Vagina (tissue), 2 donors: ENCODE results near the gene PANK4. TPM values are rescaled to one million over a fixed set of nuclear protein-coding genes. Genes with fewer than 3 reads are reported as not detected.

Experiments
- DNase-seq, 2 donors: peaks; one replicate each; pipeline ENCODE4 v3.0.0-alpha.2; 2017; ENCODE audit errors: extremely low spot score in 2 of 2
- H3K27ac ChIP-seq: fragments of 200-600 bp; sonication (generic); one replicate; pipeline ENCODE4 v1.5.1; 2019
- H3K27me3 ChIP-seq: fragments of 200-600 bp; sonication (generic); one replicate; pipeline ENCODE4 v1.5.1; 2019
- H3K36me3 ChIP-seq, 2 donors: fragments of 200-600 bp; sonication (generic); one replicate each; pipeline ENCODE4 v1.5.1; 2017 to 2019
- H3K4me1 ChIP-seq: fragments of 200-600 bp; sonication (generic); one replicate; pipeline ENCODE4 v1.5.1; 2019
- H3K4me3 ChIP-seq, 2 donors: fragments of 200-600 bp; sonication (generic); 1 replicate in 1 of 2; 2 replicates in 1 of 2; pipeline ENCODE4 v1.5.1; 2016 to 2019
- H3K9me3 ChIP-seq: fragments of 200-600 bp; sonication (generic); one replicate; pipeline ENCODE4 v1.5.1; 2019
- CTCF ChIP-seq, 3 experiments: fragments of 450-650 bp in 2 of 3; fragments of 200-600 bp in 1 of 3; sonication (generic) in 1 of 3; IDR thresholded peaks; one replicate each; pipeline ENCODE4 v1.5.1; 2017 to 2019; ENCODE audit warnings: antibody characterized with exemption in 3 of 3, mild to moderate bottlenecking in 2 of 3, moderate library complexity in 2 of 3
- POLR2A ChIP-seq, 2 donors: fragments of 450-650 bp; IDR thresholded peaks; one replicate each; pipeline ENCODE4 v1.6.1; 2017; ENCODE audit warnings: antibody characterized with exemption in 2 of 2, mild to moderate bottlenecking in 2 of 2, moderate library complexity in 2 of 2
- POLR2AphosphoS5 ChIP-seq, 2 donors: sonication (generic); formaldehyde crosslinking; IDR thresholded peaks; one replicate each; pipeline ENCODE4 v1.9.0; 2017; ENCODE audit warnings: antibody characterized with exemption in 2 of 2, mild to moderate bottlenecking in 2 of 2, low read depth in 1 of 2; ENCODE audit not compliant: insufficient read depth in 1 of 2
- intact Hi-C: fragments of 100-400 bp; cut with DNase I; formaldehyde crosslinking; loops from one replicate; pipeline ENCODE4 v1.15.1; 2023
- total RNA-seq: library from RNA; depleted of rRNA; stranded (reverse); fragments of >200 nt; gene quantifications from one replicate; pipeline ENCODE4 v1.2.3, GENCODE V29; 2016

PANK4 gene
- total RNA-seq, 1 donor from 2014 or later: 39.5 TPM

DNA sequence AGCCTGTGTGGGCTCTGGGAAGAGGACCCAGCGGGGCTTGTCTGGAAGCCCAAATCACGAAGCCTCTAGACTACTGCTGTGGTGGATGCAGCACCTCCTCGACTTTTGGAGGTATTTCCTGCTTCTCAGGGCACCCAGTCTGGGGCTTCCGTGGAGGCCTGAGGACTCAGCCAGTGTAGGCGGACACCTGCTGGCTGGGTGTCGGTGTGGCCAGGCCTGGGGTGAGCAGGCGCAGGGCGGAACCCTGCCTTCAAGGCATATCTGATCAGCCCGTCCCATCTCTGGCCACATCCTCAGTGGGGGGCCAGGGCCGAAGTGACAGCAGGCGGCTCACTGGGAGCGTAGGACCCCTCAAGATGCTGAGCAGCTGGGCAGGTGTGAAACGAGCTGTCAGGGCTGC, 43.4 kb downstream of the PANK4 start:
- no peak for TF ChIP-seq CTCF (IDR thresholded peaks at IDR 0.05)
- no peak for TF ChIP-seq POLR2A (IDR thresholded peaks at IDR 0.05)
- TF ChIP-seq POLR2AphosphoS5 (IDR thresholded peaks at IDR 0.05; ENCODE audit: insufficient read depth in 1 of 2, low read depth in 1 of 2): no peak
- Histone ChIP-seq H3K27ac (no peak overlapping the region), H3K27me3 (no peaks in the 10 kb centered on the region), H3K4me3 (no peak overlapping the region), H3K9me3 (no peaks in the 10 kb centered on the region), H3K4me1 (peaks cover 22% of the 10 kb centered on the region), H3K36me3 (no peaks in the 10 kb centered on the region)
- intact Hi-C loops: no loop called here
- no peak for DNase-seq

GRCh38 chr1:2482588-2482987, 43.8 kb downstream of the PANK4 start:
- intact Hi-C loops: no loop called here
- DNase-seq: no peak
- H3K4me3 ChIP-seq: no peak overlapping the region
- no peaks in the 10 kb centered on the region for H3K36me3 ChIP-seq
- no peaks in the 10 kb centered on the region for H3K9me3 ChIP-seq
- TF ChIP-seq POLR2A (IDR thresholded peaks at IDR 0.05) (no peak), POLR2AphosphoS5 (IDR thresholded peaks at IDR 0.05; ENCODE audit: insufficient read depth in 1 of 2, low read depth in 1 of 2) (no peak)
- H3K27ac ChIP-seq: no peak overlapping the region
- peaks cover 22% of the 10 kb centered on the region for H3K4me1 ChIP-seq
- no peaks in the 10 kb centered on the region for H3K27me3 ChIP-seq

DNA sequence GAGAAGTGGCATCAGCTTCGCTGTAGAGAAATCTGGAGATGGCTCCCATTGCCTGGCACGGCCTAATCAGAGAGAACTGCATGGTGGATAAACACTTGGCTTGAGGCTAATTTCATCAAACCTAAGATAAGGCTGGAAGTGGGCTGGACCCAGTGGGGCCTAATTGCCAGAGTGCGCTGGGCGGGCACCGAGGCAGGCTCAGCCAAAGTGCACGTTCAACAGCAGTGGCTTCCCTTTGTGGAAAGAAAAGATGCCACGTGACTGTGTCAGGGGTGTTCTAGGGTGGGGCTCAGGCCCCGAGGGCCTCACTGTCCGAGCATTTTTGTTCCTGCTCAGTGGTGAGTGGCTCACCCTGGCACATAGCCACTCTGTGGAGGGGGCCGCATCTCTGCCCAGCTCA, 44.5 kb downstream of the PANK4 start:
- H3K27ac ChIP-seq: no peak overlapping the region
- no peaks in the 10 kb centered on the region for H3K9me3 ChIP-seq
- intact Hi-C loops: no loop called here
- H3K4me3 ChIP-seq: no peak overlapping the region
- H3K36me3 ChIP-seq: no peaks in the 10 kb centered on the region
- DNase-seq: no peak
- H3K27me3 ChIP-seq: no peaks in the 10 kb centered on the region
- no peak for TF ChIP-seq CTCF (IDR thresholded peaks at IDR 0.05)
- peaks cover 22% of the 10 kb centered on the region for H3K4me1 ChIP-seq

GRCh38 chr1:2480986-2481364, 45.4 kb downstream of the PANK4 start:
- Histone ChIP-seq H3K9me3 (no peaks in the 10 kb centered on the region), H3K4me1 (peaks cover 22% of the 10 kb centered on the region), H3K36me3 (no peaks in the 10 kb centered on the region), H3K27me3 (no peaks in the 10 kb centered on the region), H3K27ac (no peak overlapping the region), H3K4me3 (no peak overlapping the region)
- intact Hi-C loops: no loop called here
- DNase-seq: no peak
- TF ChIP-seq CTCF (IDR thresholded peaks at IDR 0.05) (no peak), POLR2A (IDR thresholded peaks at IDR 0.05) (no peak), POLR2AphosphoS5 (IDR thresholded peaks at IDR 0.05; ENCODE audit: insufficient read depth in 1 of 2, low read depth in 1 of 2) (no peak)

- H3K27ac ChIP-seq: no peak overlapping the region
- H3K4me1 ChIP-seq: peaks cover 22% of the 10 kb centered on the region
- no peaks in the 10 kb centered on the region for H3K9me3 ChIP-seq
- DNase-seq: no peak
- no peak overlapping the region for H3K4me3 ChIP-seq
- H3K36me3 ChIP-seq: no peaks in the 10 kb centered on the region
- TF ChIP-seq POLR2AphosphoS5 (IDR thresholded peaks at IDR 0.05; ENCODE audit: insufficient read depth in 1 of 2, low read depth in 1 of 2): no peak
- no peak for TF ChIP-seq POLR2A (IDR thresholded peaks at IDR 0.05)
- TF ChIP-seq CTCF (IDR thresholded peaks at IDR 0.05): no peak
- intact Hi-C loops: no loop called here
- H3K27me3 ChIP-seq: no peaks in the 10 kb centered on the region
Measured at GRCh38 chr1:2480236-2480985, 46.0 kb downstream of the PANK4 start.
